Measurements from ENCODE around the gene KCMF1. TPM values are rescaled to one million over a fixed set of nuclear protein-coding genes. Genes with fewer than 3 reads are reported as not detected.
A peak's percentile ranks its signal among the peaks of the same experiment; 100 is the strongest.

The KCMF1 gene
- polyA plus RNA-seq, 2 of the 4 experiments (the other 2 are of a cell fraction) = 77.8 to 221 TPM

DNA sequence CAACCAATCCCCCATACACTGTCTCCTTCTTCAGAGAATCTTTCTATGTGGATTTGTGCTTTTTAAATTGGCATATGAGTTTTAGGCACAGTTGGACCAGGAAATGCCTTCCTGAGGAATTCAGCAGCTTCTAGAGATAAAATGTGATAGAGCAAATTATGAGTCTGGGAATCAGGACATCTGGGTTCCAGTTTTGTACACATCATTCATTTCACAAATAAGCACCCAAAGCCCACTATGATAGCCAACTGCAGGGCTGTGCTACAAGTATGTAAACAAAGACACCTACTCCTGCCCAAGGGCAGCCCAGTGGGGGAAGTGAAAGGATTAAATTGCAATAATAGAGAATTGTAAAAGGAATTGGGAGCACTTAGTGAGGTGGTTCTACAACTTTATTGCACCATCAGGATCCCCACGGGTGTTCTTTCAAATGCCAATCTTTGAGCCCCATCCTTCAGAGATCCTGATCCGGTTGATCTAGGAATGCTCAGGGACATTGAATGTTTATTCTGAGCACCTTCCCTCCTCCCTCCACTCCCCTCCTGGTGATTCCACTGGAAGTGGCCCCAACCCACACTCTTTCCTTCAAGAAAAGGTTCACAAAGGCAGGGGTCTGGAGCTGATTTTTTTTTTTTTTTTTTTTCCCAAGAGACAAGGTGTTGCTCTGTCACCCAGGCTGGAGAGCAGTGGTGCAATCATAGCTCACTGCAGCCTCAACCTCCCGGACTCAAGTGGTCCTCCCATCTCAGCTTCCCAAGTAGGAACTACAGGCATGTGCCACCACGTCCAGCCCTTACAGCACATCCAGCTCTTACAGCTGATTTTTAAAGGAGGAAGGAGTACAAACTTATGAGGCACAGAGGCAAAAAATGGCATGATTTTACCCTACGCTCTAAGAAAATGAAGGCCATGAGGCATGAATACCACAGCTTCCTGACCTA, 11.1 kb upstream of the KCMF1 start:
- FAIRE-seq = no peak
- POLR2A ChIA-PET = interaction anchor here (0.8 to 4.2 kb wide), 3 partner anchors 11 to 40 kb away, joined by 3 to 70 read pairs (median 21); partner anchors contain the start of gene KCMF1
- TF ChIP-seq FOSL2 (IDR thresholded peaks at IDR 0.05) (no peak), FOSL2 (CRISPR knock-in tag; IDR thresholded peaks at IDR 0.05) (no peak), RNF2 (IDR thresholded peaks at IDR 0.05; ENCODE audit: borderline replicate concordance, low read depth) (no peak), JUN (IDR thresholded peaks at IDR 0.05) (no peak), GATA3 (IDR thresholded peaks at IDR 0.05; ENCODE audit: borderline replicate concordance) (peak; percentile 55; the same call in 1 of the 2 replicates), KDM5A (IDR thresholded peaks at IDR 0.05) (no peak), FOSB (CRISPR knock-in tag; IDR thresholded peaks at IDR 0.05) (peak; percentile 58; the same call in 1 of the 2 replicates), RARB (CRISPR knock-in tag; IDR thresholded peaks at IDR 0.05) (no peak), EP300 (IDR thresholded peaks at IDR 0.05) (peak in 1 of 2 experiments; percentile 53; a peak in 1 of 5 replicates), EHMT2 (IDR thresholded peaks at IDR 0.05; ENCODE audit: low read depth) (no peak)
- TF ChIP-seq, protein P1, sequence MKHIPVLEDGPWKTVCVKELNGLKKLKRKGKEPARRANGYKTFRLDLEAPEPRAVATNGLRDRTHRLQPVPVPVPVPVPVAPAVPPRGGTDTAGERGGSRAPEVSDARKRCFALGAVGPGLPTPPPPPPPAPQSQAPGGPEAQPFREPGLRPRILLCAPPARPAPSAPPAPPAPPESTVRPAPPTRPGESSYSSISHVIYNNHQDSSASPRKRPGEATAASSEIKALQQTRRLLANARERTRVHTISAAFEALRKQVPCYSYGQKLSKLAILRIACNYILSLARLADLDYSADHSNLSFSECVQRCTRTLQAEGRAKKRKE (CRISPR knock-in tag; IDR thresholded peaks at IDR 0.05; ENCODE audit: low read depth) = 0 out of 2 replicates have a peak, but pooled peaks have one; percentile 25
- TF ChIP-seq, protein P2, sequence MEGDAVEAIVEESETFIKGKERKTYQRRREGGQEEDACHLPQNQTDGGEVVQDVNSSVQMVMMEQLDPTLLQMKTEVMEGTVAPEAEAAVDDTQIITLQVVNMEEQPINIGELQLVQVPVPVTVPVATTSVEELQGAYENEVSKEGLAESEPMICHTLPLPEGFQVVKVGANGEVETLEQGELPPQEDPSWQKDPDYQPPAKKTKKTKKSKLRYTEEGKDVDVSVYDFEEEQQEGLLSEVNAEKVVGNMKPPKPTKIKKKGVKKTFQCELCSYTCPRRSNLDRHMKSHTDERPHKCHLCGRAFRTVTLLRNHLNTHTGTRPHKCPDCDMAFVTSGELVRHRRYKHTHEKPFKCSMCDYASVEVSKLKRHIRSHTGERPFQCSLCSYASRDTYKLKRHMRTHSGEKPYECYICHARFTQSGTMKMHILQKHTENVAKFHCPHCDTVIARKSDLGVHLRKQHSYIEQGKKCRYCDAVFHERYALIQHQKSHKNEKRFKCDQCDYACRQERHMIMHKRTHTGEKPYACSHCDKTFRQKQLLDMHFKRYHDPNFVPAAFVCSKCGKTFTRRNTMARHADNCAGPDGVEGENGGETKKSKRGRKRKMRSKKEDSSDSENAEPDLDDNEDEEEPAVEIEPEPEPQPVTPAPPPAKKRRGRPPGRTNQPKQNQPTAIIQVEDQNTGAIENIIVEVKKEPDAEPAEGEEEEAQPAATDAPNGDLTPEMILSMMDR (IDR thresholded peaks at IDR 0.05) = no peak
- no peaks in the 10 kb centered on the region for H3K9me3 ChIP-seq
- CTCF ChIA-PET = interaction anchor here (0.6 to 7.5 kb wide), 7 partner anchors 10 to 371 kb away, joined by 3 to 66 read pairs (median 5); no protein-coding TSS in a partner anchor
- peaks cover 79% of the 10 kb centered on the region for H3K4me1 ChIP-seq
- WGBS (ENCODE audit: missing lambda C conversion rate) = 34% methylated on average over 5 of the region's 5 CpGs
- H3K4me2 ChIP-seq = peak overlapping the region; percentile 80
- DNase-seq (ENCODE audit: low read depth in 1 of 2, low spot score in 1 of 2) = peak in 1 of 2 experiments; percentile 64
- H3K4me3 ChIP-seq = no peak overlapping the region; the same call in 2 of the 3 replicates
- ATAC-seq = peak; percentile 5 to 9; a peak in 4 of 6 replicates
- peak overlapping the region; percentile 90 for H3K27ac ChIP-seq

DNA sequence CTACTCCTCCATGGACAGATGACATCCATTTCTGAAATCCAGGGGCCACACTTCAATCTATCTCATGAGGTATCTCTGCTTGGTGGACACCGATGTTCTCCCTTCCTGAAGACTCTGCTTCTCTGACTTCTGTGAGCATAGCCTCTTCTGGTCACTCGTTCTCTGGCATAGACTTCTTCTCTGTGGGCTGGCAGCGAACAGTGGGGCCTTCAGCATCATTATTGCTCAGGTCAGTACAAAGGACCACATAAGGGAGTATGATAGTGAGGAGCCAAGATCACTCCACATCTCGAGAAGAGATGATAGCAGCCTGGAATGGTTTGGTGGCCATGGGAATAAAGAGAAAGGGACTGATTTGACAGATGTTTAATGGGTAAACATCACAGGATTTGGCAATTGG, 8.0 kb upstream of the KCMF1 start:
- DNase-seq (ENCODE audit: low read depth in 1 of 2, low spot score in 1 of 2) (no peak), ATAC-seq (no peak), FAIRE-seq (no peak)
- TF ChIP-seq, protein P3, sequence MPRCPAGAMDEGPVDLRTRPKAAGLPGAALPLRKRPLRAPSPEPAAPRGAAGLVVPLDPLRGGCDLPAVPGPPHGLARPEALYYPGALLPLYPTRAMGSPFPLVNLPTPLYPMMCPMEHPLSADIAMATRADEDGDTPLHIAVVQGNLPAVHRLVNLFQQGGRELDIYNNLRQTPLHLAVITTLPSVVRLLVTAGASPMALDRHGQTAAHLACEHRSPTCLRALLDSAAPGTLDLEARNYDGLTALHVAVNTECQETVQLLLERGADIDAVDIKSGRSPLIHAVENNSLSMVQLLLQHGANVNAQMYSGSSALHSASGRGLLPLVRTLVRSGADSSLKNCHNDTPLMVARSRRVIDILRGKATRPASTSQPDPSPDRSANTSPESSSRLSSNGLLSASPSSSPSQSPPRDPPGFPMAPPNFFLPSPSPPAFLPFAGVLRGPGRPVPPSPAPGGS (IDR thresholded peaks at IDR 0.05) = no peak
- no peak for TF ChIP-seq MYC (IDR thresholded peaks at IDR 0.05; ENCODE audit: borderline replicate concordance, low read length)
- H3K9me3 ChIP-seq = no peaks in the 10 kb centered on the region
- no peak overlapping the region for H3K4me3 ChIP-seq
- peak overlapping the region; percentile 46 to 71; a peak in 4 of 6 replicates for H3K27ac ChIP-seq
- ChIA-PET POLR2A (no interaction called here), CTCF (interaction anchor here (7.5 kb wide), 1 partner anchor 37 kb away, joined by 66 read pairs; no protein-coding TSS in a partner anchor)
- H3K4me1 ChIP-seq = peaks cover 65% of the 10 kb centered on the region
- WGBS (ENCODE audit: missing lambda C conversion rate) = 95% methylated on average over 4 of the region's 4 CpGs
- H3K4me2 ChIP-seq = peak overlapping the region; percentile 60; the same call in 1 of the 3 replicates

DNA sequence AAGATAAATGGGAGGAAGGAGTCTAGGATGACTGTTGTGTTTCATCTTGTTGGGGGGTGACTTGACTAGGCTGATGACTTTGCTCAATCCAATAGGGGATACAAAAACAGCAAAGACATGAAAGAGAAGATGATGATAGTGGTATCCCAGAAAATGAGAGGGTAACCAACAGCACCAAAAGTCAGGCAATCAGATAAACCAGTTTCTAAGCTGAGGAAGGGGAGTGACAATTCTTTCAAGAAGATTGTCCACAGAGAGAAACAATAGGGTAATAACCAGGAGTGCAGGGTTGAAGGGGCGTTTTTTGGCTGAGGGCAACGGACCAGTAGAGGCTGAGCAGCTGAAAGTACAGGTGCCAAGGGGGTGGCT, 7.7 kb upstream of the KCMF1 start:
- ATAC-seq (no peak), FAIRE-seq (no peak), DNase-seq (ENCODE audit: low read depth in 1 of 2, low spot score in 1 of 2) (no peak)
- Histone ChIP-seq H3K4me2 (peak overlapping the region; percentile 60), H3K4me3 (no peak overlapping the region), H3K9me3 (no peaks in the 10 kb centered on the region), H3K27ac (peak overlapping the region; percentile 46 to 71; a peak in 4 of 6 replicates), H3K4me1 (peaks cover 65% of the 10 kb centered on the region)
- 57% methylated on average over 2 of the region's 2 CpGs for WGBS (ENCODE audit: missing lambda C conversion rate)
- no peak for TF ChIP-seq JUNB (IDR thresholded peaks at IDR 0.05)
- POLR2A ChIA-PET = no interaction called here
- CTCF ChIA-PET = interaction anchor here (7.5 kb wide), 1 partner anchor 38 kb away, joined by 66 read pairs; no protein-coding TSS in a partner anchor
